Naive thymus-derived CD4-positive, alpha-beta T cell (primary cell): ENCODE measurements around the gene KANSL3. TPM values are rescaled to one million over a fixed set of nuclear protein-coding genes. Genes with fewer than 3 reads are reported as not detected.

Experiments used
- ATAC-seq: fragments of 150-1000 bp; cut with Tn5 transposase; 2 replicates; pipeline ENCODE4 v1.10.0; 2021; ENCODE audit warnings: mild to moderate bottlenecking, moderate library complexity
- CTCF ChIA-PET: fragments of 350-600 bp; sonication (Branson Sonifier 250); formaldehyde crosslinking; loops from one replicate; lab custom pipeline; 2021; ENCODE audit warnings: antibody characterized with exemption; lab: Charles Lee
- POLR2A ChIA-PET: fragments of 350-600 bp; sonication (Branson Sonifier 250); formaldehyde crosslinking; loops from one replicate; lab custom pipeline; 2021; ENCODE audit warnings: antibody characterized with exemption, inconsistent platforms; lab: Charles Lee
- DNase-seq, 9 donors: peaks; one replicate each; pipeline versions ENCODE4 v3.0.0 to v3.0.0-alpha.2; 2020 to 2022; ENCODE audit warnings: mixed read lengths in 1 of 9
- H3K27ac ChIP-seq: one replicate; pipeline ENCODE4 v1.7.0; 2013; ENCODE audit warnings: mild to moderate bottlenecking, low read depth, low read length, moderate library complexity
- H3K27me3 ChIP-seq, 2 donors: one replicate each; pipeline ENCODE4 v1.7.0; 2013; ENCODE audit warnings: low read length in 2 of 2, mild to moderate bottlenecking in 2 of 2, moderate library complexity in 2 of 2; ENCODE audit not compliant: control insufficient read depth in 2 of 2, insufficient read depth in 2 of 2
- H3K36me3 ChIP-seq, 3 experiments: 1 replicate in 2 of 3; 2 replicates in 1 of 3; pipeline ENCODE4 v1.7.0; 2013; ENCODE audit warnings: low read length in 3 of 3, mild to moderate bottlenecking in 3 of 3, moderate library complexity in 1 of 3; ENCODE audit not compliant: insufficient read depth in 3 of 3, control insufficient read depth in 2 of 3
- H3K4me1 ChIP-seq, 2 donors: one replicate each; pipeline ENCODE4 v1.7.0; 2013; ENCODE audit warnings: low read length in 2 of 2, mild to moderate bottlenecking in 2 of 2, moderate library complexity in 1 of 2; ENCODE audit not compliant: control insufficient read depth in 2 of 2, insufficient read depth in 2 of 2
- H3K4me3 ChIP-seq: 2 replicates; pipeline ENCODE4 v1.7.0; 2013; ENCODE audit warnings: mild to moderate bottlenecking, low read length
- H3K9me3 ChIP-seq, 3 experiments: 1 replicate in 2 of 3; 2 replicates in 1 of 3; pipeline ENCODE4 v1.7.0; 2013; ENCODE audit warnings: low read length in 3 of 3; ENCODE audit not compliant: control insufficient read depth in 2 of 3
- H3K27ac Mint-ChIP-seq, 9 donors: one replicate each; pipeline ENCODE4 v1.8.0; 2020 to 2022; ENCODE audit warnings: mixed read lengths in 9 of 9, mild to moderate bottlenecking in 8 of 9, moderate library complexity in 5 of 9, inconsistent platforms in 2 of 9
- H3K27me3 Mint-ChIP-seq, 5 donors: one replicate each; pipeline ENCODE4 v1.8.0; 2021 to 2022; ENCODE audit warnings: mixed read lengths in 5 of 5, mild to moderate bottlenecking in 1 of 5
- H3K36me3 Mint-ChIP-seq, 5 donors: one replicate each; pipeline ENCODE4 v1.8.0; 2020 to 2022; ENCODE audit warnings: mixed read lengths in 5 of 5, mild to moderate bottlenecking in 3 of 5, inconsistent platforms in 1 of 5
- H3K4me1 Mint-ChIP-seq, 7 donors: one replicate each; pipeline ENCODE4 v1.8.0; 2020 to 2022; ENCODE audit warnings: mixed read lengths in 7 of 7, mild to moderate bottlenecking in 3 of 7, inconsistent platforms in 1 of 7
- H3K4me3 Mint-ChIP-seq, 10 donors: one replicate each; pipeline ENCODE4 v1.8.0; 2020 to 2022; ENCODE audit warnings: mild to moderate bottlenecking in 10 of 10, mixed read lengths in 10 of 10, moderate library complexity in 6 of 10, inconsistent platforms in 2 of 10
- H3K9me3 Mint-ChIP-seq, 11 donors: one replicate each; pipeline ENCODE4 v1.8.0; 2020 to 2022; ENCODE audit warnings: mixed read lengths in 11 of 11, mild to moderate bottlenecking in 4 of 11, inconsistent platforms in 1 of 11, moderate library complexity in 1 of 11
- intact Hi-C, 2 donors: fragments of 100-400 bp; cut with micrococcal nuclease; formaldehyde crosslinking; loops; one replicate each; pipeline ENCODE4 v1.15.1; 2023
- polyA plus RNA-seq, 2 donors: library from polyadenylated mRNA; unstranded; fragments of 300-500 nt; fragmentation: Illumina TruSeq; gene quantifications; one replicate each; pipeline ENCODE4 v1.2.3, GENCODE V29; 2021
- total RNA-seq, 6 experiments: library from RNA in 5 of 6; stranded (reverse) in 5 of 6; gene quantifications; 1 replicate in 5 of 6; 2 replicates in 1 of 6; pipeline ENCODE4 v1.2.3 and lab custom pipeline; 2021 to 2026

The KANSL3 gene
- total and polyA plus RNA-seq, 7 experiments from 2014 or later, result 13.5 to 65.0 (median 55.1) TPM

GRCh38 chr2:96616535-96616934 is 21.6 kb downstream of the KANSL3 start:
- Mint-ChIP-seq H3K27ac (peak overlapping the region in 3 of 9 donors; percentile 38 to 91 (median 42)), H3K4me3 (peak overlapping the region in 1 of 10 donors; percentile 68), H3K4me1 (peaks cover 7 to 37% (median 22%) of the 10 kb centered on the region in 7 donors), H3K9me3 (no peaks in the 10 kb centered on the region), H3K36me3 (peaks cover 8 to 43% (median 18%) of the 10 kb centered on the region in 5 donors), H3K27me3 (no peaks in the 10 kb centered on the region)
- Histone ChIP-seq H3K27ac (no peak overlapping the region), H3K4me3 (no peak overlapping the region), H3K4me1 (peaks cover 0 to 6% of the 10 kb centered on the region in 2 donors), H3K27me3 (no peaks in the 10 kb centered on the region), H3K36me3 (peaks cover 13 to 54% (median 30%) of the 10 kb centered on the region in 3 experiments), H3K9me3 (no peaks in the 10 kb centered on the region)
- ChIA-PET POLR2A (no interaction called here), CTCF (no interaction called here)
- intact Hi-C loops, result loop anchor here in 1 of 2 donors (5.0 kb wide), 1 partner anchor 79 kb away; the partner anchor contains the start of gene ARID5A
- ATAC-seq (no peak), DNase-seq (no peak)

GRCh38 chr2:96616128-96616527 is 22.0 kb downstream of the KANSL3 start:
- no peak overlapping the region for H3K4me3 ChIP-seq
- POLR2A ChIA-PET, result no interaction called here
- H3K9me3 Mint-ChIP-seq, result no peaks in the 10 kb centered on the region
- H3K4me1 Mint-ChIP-seq, result peaks cover 7 to 37% (median 22%) of the 10 kb centered on the region in 7 donors
- no peaks in the 10 kb centered on the region for H3K27me3 ChIP-seq
- no peaks in the 10 kb centered on the region for H3K9me3 ChIP-seq
- H3K36me3 Mint-ChIP-seq, result peaks cover 12 to 47% (median 22%) of the 10 kb centered on the region in 5 donors
- peaks cover 17 to 58% (median 34%) of the 10 kb centered on the region in 3 experiments for H3K36me3 ChIP-seq
- ATAC-seq, result no peak
- intact Hi-C loops, result loop anchor here in 1 of 2 donors (5.0 kb wide), 1 partner anchor 79 kb away; the partner anchor contains the start of gene ARID5A
- H3K27ac ChIP-seq, result no peak overlapping the region
- peak overlapping the region in 4 of 9 donors; percentile 16 to 91 (median 38) for H3K27ac Mint-ChIP-seq
- H3K27me3 Mint-ChIP-seq, result no peaks in the 10 kb centered on the region
- no peak for DNase-seq
- H3K4me1 ChIP-seq, result peaks cover 0 to 6% of the 10 kb centered on the region in 2 donors
- peak overlapping the region in 1 of 10 donors; percentile 4 for H3K4me3 Mint-ChIP-seq
- CTCF ChIA-PET, result no interaction called here

GRCh38 chr2:96608469-96609455 is 29.4 kb downstream of the KANSL3 start:
- Mint-ChIP-seq H3K27ac (peak overlapping the region in 1 of 9 donors; percentile 25), H3K4me3 (no peak overlapping the region), H3K9me3 (no peaks in the 10 kb centered on the region), H3K36me3 (peaks cover 45 to 82% (median 54%) of the 10 kb centered on the region in 5 donors), H3K4me1 (peaks cover 0 to 9% (median 2%) of the 10 kb centered on the region in 7 donors), H3K27me3 (no peaks in the 10 kb centered on the region)
- Histone ChIP-seq H3K4me3 (no peak overlapping the region), H3K36me3 (peaks cover 63 to 92% (median 63%) of the 10 kb centered on the region in 3 experiments), H3K27ac (no peak overlapping the region), H3K4me1 (no peaks in the 10 kb centered on the region), H3K27me3 (no peaks in the 10 kb centered on the region), H3K9me3 (no peaks in the 10 kb centered on the region)
- DNase-seq (no peak), ATAC-seq (no peak)
- intact Hi-C loops, result loop anchor here in 1 of 2 donors (10.0 kb wide), 1 partner anchor 196 kb away; no protein-coding TSS in a partner anchor
- CTCF ChIA-PET, result interaction anchor here (1.6 kb wide), 1 partner anchor 503 kb away, joined by 3 read pairs; no protein-coding TSS in a partner anchor
- POLR2A ChIA-PET, result no interaction called here

GRCh38 chr2:96604104-96604503 is 34.0 kb downstream of the KANSL3 start:
- Histone ChIP-seq H3K9me3 (no peaks in the 10 kb centered on the region), H3K4me1 (no peaks in the 10 kb centered on the region), H3K36me3 (peaks cover 46 to 86% (median 46%) of the 10 kb centered on the region in 3 experiments), H3K4me3 (no peak overlapping the region), H3K27me3 (no peaks in the 10 kb centered on the region), H3K27ac (no peak overlapping the region)
- POLR2A ChIA-PET, result interaction anchor here (1.5 kb wide), 1 partner anchor 10 kb away, joined by 3 read pairs; no protein-coding TSS in a partner anchor
- CTCF ChIA-PET, result no interaction called here
- intact Hi-C loops, result loop anchor here in 1 of 2 donors (5.0 to 10.0 kb wide), 2 partner anchors 158 to 201 kb away; partner anchors contain the start of gene CNNM4
- ATAC-seq (no peak), DNase-seq (no peak)
- H3K4me3 Mint-ChIP-seq, result no peak overlapping the region
- no peaks in the 10 kb centered on the region for H3K27me3 Mint-ChIP-seq
- peaks cover 0 to 24% (median 3%) of the 10 kb centered on the region in 7 donors for H3K4me1 Mint-ChIP-seq
- peaks cover 34 to 68% (median 44%) of the 10 kb centered on the region in 5 donors for H3K36me3 Mint-ChIP-seq
- no peaks in the 10 kb centered on the region for H3K9me3 Mint-ChIP-seq
- peak overlapping the region in 1 of 9 donors; percentile 25 for H3K27ac Mint-ChIP-seq

- peak; percentile 24 for ATAC-seq
- ChIA-PET POLR2A (no interaction called here), CTCF (interaction anchor here (0.6 to 1.1 kb wide), 3 partner anchors 9 to 336 kb away, joined by 3 to 4 read pairs (median 3); no protein-coding TSS in a partner anchor)
- Histone ChIP-seq H3K27ac (no peak overlapping the region), H3K4me3 (no peak overlapping the region), H3K9me3 (no peaks in the 10 kb centered on the region), H3K36me3 (peaks cover 30 to 83% (median 34%) of the 10 kb centered on the region in 3 experiments), H3K4me1 (no peaks in the 10 kb centered on the region), H3K27me3 (no peaks in the 10 kb centered on the region)
- no peak for DNase-seq
- H3K27me3 Mint-ChIP-seq, result no peaks in the 10 kb centered on the region
- H3K9me3 Mint-ChIP-seq, result no peaks in the 10 kb centered on the region
- intact Hi-C loops, result loop anchor here in 1 of 2 donors (5.0 to 10.0 kb wide), 2 partner anchors 160 to 202 kb away; partner anchors contain the start of gene CNNM4
- H3K27ac Mint-ChIP-seq, result no peak overlapping the region
- peaks cover 0 to 32% (median 2%) of the 10 kb centered on the region in 7 donors for H3K4me1 Mint-ChIP-seq
- H3K36me3 Mint-ChIP-seq, result peaks cover 24 to 66% (median 37%) of the 10 kb centered on the region in 5 donors
- H3K4me3 Mint-ChIP-seq, result no peak overlapping the region
Observed at GRCh38 chr2:96602330-96602823, 35.7 kb downstream of the KANSL3 start.
